Measurements from ENCODE around the gene MPRIP. TPM values are rescaled to one million over a fixed set of nuclear protein-coding genes. Genes with fewer than 3 reads are reported as not detected.
A peak's percentile ranks its signal among the peaks of the same experiment; 100 is the strongest.
"Not testable (repeated sequence)": the region's sequence is repeated elsewhere in the genome, so short reads cannot be mapped to it uniquely, and the experiment has no call there.

The MPRIP gene
- total RNA-seq, 1 experiment from 2014 or later: 135 TPM

- no peak for DNase-seq (ENCODE audit: low read depth)
Measured at GRCh38 chr17:17126131-17127110, 84.2 kb downstream of the MPRIP start.

- no peak for DNase-seq (ENCODE audit: low read depth)
Measured at GRCh38 chr17:17127156-17127555, 84.9 kb downstream of the MPRIP start.

- no peak for DNase-seq (ENCODE audit: low read depth)
Measured at GRCh38 chr17:17127730-17128291, 85.6 kb downstream of the MPRIP start.

DNA sequence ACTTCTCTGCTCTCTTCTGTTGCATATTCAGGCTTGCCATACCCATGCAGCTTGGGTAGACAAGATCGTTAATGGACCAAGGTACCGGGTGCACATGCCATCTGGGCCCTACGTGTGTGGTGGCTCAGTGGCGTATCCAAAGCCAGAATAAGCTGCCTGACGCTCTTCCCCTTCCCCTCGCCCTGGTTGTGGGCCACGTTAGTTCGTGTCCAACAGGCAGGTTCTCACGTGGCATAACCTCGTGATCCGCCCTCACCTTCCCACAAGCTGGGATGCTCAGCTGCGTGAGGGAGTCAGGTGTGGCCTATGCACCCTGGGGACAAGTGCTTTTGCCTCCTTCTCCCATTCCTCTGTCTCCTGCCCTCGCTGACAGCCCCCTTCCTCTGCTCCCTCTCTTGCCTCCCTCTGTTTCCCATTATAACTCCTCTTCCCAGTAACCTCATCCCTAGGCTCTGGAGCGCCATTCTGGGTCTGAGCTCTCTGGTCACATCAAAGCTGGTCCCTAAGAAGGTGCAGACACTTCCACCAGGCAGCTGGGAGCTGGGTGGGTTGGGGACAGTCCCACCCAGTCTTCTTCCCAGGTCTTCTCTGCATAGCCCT is 86.3 kb downstream of the MPRIP start:
- DNase-seq (ENCODE audit: low read depth): no peak

DNA sequence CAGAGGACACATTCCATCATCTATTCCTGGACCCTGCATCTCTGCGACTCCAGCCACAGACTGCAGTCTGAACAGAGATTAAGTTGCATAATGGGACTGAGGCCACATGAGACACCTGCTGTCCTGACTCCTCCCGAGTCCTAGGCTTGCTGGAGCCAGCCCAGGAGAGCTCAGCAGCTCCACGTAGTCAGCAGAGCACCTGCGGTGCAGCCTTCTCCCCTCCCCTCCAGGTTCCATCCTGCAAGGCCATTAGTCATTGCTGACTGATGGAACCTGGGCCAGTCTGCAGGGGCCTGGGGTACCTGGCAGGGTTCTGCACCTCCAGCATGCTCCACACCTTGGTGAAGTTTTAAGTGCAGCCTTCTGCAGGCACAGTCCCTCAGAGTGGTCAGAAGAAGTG is 87.2 kb downstream of the MPRIP start:
- no peak for DNase-seq (ENCODE audit: low read depth)

DNA sequence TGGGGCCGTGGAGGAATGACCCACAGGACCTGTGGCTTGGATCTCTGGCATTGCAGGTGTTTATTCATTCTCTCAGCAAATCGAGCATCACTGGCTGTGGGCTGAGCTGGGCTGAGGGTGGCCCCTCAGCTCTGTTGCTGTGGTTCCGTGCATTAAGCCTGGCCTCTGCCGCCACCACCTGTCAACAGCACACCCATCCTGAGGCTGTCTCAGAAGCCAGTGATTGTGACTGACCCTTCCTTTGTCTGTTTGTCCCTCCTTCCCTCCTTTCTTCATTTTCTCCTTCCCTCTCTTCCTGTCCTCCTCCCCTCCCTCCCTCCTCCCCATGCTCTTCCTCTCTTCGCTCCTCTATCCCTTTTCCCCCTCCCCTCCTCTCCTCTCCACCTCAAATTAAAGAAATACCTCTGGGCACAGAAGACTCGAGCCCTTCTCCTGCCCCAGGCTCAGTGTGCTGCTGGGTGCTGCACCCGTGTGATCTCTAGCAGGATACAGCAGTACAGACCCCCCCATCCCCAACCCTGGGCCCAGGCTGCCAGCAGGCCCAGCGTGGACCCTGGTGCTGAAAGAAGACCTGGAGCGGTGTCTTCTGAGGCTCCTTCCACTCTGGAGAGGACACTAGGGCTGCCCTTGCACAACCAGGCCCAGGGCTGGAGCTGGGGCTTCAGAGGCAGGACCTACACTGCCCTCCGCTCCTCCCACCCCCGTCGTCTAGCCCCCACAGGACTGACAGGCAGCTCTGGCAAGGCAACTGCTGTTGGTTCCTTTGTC is 88.0 kb downstream of the MPRIP start:
- no peak for DNase-seq (ENCODE audit: low read depth)

DNA sequence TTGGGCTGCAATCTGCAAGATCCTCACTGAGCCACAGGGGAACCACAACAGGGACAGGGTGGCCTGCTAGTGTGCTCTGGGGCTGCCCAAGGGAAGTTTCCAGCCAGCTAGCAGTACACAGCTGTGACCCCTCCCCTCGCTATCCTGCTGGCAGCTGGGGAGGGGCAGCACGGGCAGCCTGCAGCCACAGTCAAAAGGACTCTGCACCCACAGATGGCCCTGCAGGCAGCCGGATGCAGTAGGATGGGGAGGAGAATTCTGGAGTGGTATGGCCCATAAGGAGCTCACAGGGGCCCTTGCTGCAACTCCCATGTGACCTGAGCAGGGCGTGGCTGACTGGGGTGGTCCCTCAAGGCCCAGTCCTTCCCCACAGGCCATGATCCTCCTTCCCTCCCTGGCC is 89.6 kb downstream of the MPRIP start:
- no peak for DNase-seq (ENCODE audit: low read depth)

DNA sequence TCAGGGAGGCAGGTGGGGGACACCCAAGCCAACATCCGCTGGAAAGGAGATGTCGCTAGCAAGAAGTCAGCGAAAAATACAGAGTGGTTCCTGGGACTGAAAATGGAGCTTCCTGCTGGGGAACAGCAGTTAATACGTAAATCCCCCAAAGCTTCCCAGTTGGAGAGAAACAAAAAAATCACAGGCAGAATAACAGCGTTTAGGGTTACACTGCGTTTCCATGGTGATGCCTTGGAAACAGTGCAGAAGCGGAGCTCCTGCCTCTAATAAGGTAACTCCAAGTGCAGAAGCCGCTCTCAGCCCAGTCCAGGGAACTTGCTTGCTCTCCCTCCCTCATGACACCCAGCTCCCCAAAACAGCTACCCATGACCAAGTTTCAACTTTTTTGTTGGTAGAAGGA is 90.5 kb downstream of the MPRIP start:
- DNase-seq (ENCODE audit: low read depth): no peak

GRCh38 chr17:17134051-17134956 is 92.0 kb downstream of the MPRIP start:
- no peak for DNase-seq (ENCODE audit: low read depth)

DNA sequence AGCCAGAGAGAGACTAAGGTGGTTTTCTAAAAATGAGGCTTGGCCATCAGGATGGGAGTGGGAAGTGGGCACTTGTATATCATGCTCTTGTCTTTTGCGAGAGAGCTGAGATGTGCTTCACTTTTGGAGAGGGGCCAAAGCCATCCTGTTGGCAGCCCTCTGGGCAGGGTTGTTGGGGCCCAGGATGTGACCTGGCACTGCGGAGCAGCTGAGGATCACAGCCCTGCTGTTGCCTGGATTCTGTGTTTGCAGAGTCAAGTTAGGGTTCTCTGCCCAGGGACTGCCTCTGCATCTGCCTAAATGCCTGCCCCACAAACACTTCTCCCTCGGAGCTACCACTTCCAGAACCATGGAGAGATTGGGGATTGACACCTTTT is 92.7 kb downstream of the MPRIP start:
- DNase-seq (ENCODE audit: low read depth): no peak

DNA sequence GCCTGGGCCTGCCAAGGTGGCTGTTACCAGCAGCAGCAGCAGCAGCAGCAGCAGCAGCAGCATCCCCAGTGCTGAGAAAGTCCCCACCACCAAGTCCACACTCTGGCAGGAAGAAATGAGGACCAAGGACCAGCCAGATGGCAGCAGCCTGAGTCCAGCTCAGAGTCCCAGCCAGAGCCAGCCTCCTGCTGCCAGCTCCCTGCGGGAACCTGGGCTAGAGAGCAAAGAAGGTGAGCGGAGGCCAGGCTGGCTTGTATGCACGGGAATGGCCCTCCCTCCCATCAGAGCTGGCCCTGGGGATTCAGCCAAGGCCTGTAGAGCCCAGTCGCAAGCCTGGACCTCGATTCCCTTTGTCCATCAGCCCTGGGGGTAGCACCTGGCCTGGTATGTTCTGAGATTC is 94.0 kb downstream of the MPRIP start:
- not testable (repeated sequence) for DNase-seq (ENCODE audit: low read depth)

- no peak for DNase-seq (ENCODE audit: low read depth)
Measured at GRCh38 chr17:17137731-17138585, 95.7 kb downstream of the MPRIP start.

- peak; percentile 21 for DNase-seq (ENCODE audit: low read depth)
Measured at GRCh38 chr17:17139972-17140589, 97.8 kb downstream of the MPRIP start.

DNA sequence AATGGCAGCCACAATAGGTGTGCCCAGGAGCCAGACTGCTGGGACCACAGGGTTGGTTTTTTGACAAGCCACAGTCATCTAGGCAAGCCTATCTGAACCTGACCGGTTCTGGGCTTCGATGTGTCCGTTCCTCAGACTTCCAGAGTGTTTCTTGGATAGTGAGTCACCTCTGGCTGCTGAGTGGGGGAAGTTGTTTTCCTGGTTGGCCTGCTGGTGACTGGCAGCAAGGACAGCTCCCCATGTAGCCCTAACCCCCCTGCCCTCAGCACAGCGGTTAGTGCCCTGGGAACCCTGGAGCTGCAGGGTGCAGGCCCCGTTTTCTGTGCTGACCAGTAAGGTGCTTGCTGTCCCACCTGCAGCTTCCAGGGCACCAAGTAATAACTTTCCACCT is 98.3 kb downstream of the MPRIP start:
- peak; percentile 68 for DNase-seq (ENCODE audit: low read depth)

GRCh38 chr17:17141279-17141678 is 99.0 kb downstream of the MPRIP start:
- DNase-seq (ENCODE audit: low read depth): no peak

- DNase-seq (ENCODE audit: low read depth): peak; percentile 71
Measured at GRCh38 chr17:17141860-17142552, 99.7 kb downstream of the MPRIP start.

GRCh38 chr17:17142556-17142955 is 100.3 kb downstream of the MPRIP start:
- DNase-seq (ENCODE audit: low read depth): no peak

DNA sequence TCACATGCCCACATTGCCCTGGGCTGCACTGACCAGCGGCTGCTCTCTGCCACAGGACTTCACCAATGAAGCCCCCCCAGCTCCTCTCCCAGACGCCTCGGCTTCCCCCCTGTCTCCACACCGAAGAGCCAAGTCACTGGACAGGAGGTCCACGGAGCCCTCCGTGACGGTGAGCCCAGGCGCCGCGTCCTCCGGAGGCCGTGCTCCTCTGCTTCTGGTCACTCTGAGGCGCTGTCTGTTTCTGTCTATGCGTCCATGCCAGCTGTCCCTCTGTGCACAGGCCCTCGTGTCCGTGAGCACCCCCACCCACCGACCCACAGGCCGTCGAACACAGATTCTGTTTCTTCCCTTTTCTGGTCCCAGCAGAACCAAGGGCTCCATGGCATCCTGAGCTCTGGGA is 101.2 kb downstream of the MPRIP start:
- no peak for DNase-seq (ENCODE audit: low read depth)

- DNase-seq (ENCODE audit: low read depth): no peak
Measured at GRCh38 chr17:17144061-17144460, 101.8 kb downstream of the MPRIP start.
